ENCODE measurements around the gene KIF22.
A peak's percentile ranks its signal among the peaks of the same experiment; 100 is the strongest.
"Not testable (repeated sequence)": the region's sequence is repeated elsewhere in the genome, so short reads cannot be mapped to it uniquely, and the experiment has no call there.

The KIF22 gene

DNA sequence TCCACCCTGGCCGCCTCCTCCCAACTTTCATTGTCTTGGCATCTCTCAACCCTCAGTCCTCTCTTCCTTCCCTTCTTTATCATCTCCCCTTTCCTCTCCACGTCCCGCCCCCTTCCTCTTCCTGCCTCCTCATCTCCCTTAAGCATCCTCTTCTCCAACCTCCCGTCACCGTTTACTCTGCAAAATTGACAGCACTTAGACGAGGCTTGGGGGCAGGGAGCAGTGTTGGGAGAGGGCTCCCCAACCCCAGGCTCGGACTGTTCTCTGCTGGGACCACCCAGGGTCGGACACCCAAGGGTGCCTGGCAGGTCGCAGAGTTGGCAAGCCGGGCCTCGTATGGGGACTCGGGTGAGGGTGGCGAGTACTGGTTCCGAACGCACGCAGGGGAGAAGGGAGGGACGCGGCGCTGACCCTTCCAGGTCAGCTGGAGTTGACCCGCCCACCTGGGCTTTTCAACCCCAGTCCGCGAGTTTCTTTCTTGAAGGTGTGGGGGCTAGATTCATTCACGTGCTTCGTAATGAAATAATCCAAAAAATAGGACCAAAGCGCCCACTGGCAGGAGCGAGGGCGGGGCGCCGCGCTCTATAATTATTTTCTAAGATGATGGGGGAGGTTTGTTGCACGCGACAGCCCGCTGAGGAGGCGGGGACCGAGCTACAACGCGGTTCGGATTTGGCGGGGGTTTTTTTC is 24.6 kb downstream of the KIF22 start:
- DNase-seq (ENCODE audit: low read depth) = no peak

DNA sequence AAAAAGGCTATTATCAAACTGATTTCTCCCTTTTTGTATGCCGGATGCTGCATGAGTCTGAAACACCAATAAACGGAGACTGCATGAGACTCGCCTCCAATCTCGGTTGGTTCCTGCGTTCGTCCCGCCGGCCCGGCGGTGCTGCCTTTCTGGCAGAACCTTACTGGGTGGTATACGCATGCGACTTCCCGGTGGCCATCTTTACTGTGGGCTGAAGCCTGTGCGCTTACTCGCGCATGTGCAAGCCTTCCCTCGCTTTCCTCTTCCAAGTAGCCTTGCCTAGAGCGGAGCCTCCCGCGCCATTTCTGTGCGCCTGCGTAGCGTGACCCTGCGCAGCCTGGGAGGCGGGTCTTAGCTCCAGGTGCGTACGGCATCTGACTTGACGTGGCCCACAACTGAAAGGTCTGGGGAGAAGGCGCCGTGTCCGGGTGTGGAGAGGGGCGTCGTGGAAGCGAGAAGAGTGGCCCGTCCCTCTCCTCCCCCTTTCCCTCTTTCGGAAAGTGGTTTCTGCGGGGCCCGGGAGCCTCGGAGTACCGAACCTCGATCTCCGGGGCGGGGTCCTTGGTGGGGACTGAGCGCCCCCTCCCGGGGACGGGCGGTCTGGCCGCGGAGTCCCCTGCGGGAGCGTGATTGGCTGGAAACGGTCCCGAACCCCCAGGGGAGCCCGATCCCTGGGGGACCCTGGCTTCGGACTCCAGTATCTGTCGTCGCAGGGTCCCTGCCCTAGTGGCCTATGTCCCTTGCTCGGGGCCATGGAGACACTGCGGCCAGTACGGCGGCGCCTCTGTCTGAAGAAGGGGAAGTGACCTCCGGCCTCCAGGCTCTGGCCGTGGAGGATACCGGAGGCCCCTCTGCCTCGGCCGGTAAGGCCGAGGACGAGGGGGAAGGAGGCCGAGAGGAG is 25.5 kb downstream of the KIF22 start, which contains the start of gene PAGR1:
Gene PAGR1, plus strand, starts transcription at position 360 of the 901 bp plus-strand sequence. Its CDS starts 374 bp downstream, at position 734.
- peak; percentile 99 for DNase-seq (ENCODE audit: low read depth)

DNA sequence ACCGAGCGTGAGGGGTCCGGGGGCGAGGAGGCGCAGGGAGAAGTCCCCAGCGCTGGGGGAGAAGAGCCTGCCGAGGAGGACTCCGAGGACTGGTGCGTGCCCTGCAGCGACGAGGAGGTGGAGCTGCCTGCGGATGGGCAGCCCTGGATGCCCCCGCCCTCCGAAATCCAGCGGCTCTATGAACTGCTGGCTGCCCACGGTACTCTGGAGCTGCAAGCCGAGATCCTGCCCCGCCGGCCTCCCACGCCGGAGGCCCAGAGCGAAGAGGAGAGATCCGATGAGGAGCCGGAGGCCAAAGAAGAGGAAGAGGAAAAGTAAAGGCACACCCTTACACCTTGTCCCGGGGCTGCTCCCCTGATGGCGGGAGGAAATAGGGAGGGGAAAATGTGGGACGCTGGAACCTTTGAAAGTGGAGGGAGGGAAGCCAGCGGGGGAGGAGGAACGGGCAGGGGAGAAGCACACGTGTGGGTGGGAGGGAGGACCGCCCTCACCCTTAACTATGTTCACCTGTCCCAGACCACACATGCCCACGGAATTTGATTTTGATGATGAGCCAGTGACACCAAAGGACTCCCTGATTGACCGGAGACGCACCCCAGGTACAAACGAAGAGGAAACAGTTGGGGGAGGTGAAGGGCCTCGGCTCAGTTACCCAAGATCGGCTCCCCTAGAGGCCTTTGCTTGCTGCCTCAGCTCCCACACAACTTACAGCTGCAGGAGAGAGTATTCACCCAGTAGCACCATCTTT is 26.3 kb downstream of the KIF22 start:
- peak; percentile 52 for DNase-seq (ENCODE audit: low read depth)

DNA sequence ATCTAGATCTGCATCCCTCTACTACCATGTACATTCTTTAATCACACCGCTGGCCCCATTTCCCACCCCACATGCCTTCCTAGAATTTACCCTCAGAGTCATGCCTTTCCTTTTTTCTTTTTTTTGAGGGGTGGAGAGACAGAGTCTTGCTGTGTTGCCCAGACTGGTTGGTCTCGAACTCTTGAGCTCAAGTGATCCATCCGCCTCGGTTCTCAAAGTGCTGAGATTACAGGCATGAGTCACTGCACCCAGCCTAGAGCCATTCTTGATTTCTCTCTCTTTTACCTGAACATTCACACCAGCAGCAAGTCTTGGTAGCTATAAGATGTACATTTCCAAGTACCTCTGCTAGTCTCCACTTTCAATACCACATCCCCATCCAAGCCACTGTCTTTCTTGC is 27.5 kb downstream of the KIF22 start:
- no peak for DNase-seq (ENCODE audit: low read depth)

DNA sequence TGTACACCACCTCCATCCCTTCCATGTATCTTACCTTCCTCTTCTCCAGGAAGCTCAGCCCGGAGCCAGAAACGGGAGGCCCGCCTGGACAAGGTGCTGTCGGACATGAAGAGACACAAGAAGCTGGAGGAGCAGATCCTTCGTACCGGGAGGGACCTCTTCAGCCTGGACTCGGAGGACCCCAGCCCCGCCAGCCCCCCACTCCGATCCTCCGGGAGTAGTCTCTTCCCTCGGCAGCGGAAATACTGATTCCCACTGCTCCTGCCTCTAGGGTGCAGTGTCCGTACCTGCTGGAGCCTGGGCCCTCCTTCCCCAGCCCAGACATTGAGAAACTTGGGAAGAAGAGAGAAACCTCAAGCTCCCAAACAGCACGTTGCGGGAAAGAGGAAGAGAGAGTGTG is 29.0 kb downstream of the KIF22 start:
- no peak for DNase-seq (ENCODE audit: low read depth)

DNA sequence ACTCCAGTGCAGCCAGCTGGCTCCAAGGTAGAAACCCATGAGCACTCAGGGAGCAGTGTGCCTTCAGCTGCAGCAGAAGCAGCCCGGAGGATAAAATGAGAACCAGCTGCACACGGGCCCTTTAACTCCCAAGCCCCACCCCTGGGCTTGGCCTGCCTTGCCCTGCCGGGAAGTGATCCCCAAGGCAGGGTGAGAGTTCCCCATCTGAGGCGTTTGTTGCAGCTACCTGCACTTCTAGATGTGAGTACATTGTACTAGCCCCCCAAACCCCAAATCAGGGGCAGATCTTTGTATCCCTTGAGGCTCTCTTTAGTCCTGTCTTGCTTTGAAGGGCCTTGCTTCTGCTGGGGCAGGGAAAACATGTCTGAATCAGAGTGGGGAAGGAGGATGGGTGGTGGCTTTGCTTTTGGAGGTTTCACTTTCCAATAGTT is 29.7 kb downstream of the KIF22 start, which contains the start of gene MVP:
Gene MVP, plus strand, starts transcription at position 192 of the 431 bp plus-strand sequence. CDS start 10,088 bp downstream, outside the sequence.
- DNase-seq (ENCODE audit: low read depth) = peak; percentile 51

DNA sequence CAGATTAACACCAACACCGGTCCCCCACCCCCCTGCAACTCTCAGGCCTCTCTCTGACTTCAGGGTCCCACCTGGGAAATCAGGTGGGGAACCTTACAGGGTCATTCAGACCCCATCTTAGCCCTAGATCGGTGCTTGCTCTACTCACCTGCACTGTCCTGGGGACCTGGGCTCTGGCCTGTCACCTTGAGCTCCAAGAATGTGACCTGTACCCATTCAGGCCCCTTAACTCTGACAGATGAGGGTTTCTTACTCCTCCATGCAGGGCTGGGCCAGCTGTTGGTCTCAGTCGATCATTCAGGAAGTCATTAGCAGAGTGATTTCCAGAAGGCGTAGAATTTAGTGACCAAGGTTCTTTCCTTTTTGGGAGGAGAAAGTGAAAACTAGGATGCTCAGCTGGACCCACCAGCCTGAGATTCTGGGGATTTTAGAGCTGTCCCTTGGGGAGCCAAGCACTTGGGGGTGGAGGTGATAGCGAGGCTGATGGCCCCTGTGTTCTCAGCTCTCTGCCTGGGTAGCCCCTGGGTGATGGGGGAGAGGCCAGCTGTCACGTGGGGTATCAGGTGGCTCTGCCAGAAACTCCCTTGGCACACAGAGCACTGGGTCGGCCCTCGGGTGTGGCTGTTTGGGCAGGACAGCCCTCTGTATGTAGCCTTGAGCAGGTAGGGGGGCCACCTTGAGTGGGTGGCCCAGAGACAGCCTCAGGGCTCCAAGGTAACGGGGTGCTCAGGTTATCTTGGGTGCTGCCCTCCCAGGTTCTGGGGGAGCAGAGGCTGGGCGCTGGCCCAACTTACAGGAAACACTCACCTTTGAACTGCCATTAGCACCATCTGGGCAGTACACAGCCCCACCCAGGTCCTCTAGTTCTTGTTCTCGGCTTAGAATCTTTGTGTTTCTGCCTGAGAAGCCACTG is 30.4 kb downstream of the KIF22 start:
- DNase-seq (ENCODE audit: low read depth) = no peak

DNA sequence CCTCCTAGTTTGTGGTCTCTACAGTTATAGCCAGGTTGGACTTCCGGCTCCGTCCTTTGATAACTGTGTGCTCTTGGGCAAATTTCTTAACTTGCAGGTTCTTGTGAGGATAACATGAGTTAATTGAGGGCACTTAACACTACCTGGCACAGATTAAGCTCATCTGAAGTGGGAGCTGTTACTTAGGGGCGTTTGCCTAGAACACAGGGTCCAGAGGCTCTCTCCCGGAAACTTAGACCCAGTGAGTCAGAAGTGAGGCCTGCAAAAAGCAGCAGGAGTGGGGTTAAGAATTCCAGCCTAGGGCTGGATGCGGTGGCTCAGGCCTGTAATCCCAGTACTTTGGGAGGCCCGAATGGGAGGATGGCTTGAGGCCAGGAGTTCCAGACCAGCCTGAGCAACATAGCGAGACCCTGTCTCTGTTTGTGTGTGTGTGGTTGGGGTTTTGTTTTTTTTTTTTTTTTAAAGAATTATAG is 31.1 kb downstream of the KIF22 start:
- DNase-seq (ENCODE audit: low read depth) = no peak

DNA sequence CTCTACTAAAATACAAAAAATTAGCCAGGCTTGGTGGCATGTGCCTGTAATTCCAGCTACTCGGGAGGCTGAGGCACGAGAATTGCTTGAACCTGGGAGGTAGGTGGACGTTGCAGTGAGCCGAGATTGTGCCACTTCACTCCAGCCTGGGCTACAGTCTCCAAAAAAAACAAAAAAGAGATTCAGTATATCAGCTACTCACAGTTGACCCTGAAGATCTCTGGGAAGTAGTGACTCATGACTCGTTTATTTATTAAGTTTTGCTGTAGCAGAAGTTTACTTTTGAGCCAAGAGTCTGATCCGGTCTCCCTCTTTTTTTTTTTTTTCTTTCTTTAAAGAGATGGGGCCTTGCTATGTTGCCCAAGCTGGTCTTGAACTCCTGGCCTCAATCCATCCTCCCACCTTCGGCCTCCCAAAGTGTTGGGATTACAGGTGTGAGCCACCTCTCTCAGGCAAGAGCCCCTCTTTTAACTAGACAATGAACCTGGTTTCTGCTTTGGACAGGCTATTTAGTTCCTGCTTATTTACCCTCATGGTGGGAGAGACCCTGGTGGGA is 34.1 kb downstream of the KIF22 start:
- no peak for DNase-seq (ENCODE audit: low read depth)

DNA sequence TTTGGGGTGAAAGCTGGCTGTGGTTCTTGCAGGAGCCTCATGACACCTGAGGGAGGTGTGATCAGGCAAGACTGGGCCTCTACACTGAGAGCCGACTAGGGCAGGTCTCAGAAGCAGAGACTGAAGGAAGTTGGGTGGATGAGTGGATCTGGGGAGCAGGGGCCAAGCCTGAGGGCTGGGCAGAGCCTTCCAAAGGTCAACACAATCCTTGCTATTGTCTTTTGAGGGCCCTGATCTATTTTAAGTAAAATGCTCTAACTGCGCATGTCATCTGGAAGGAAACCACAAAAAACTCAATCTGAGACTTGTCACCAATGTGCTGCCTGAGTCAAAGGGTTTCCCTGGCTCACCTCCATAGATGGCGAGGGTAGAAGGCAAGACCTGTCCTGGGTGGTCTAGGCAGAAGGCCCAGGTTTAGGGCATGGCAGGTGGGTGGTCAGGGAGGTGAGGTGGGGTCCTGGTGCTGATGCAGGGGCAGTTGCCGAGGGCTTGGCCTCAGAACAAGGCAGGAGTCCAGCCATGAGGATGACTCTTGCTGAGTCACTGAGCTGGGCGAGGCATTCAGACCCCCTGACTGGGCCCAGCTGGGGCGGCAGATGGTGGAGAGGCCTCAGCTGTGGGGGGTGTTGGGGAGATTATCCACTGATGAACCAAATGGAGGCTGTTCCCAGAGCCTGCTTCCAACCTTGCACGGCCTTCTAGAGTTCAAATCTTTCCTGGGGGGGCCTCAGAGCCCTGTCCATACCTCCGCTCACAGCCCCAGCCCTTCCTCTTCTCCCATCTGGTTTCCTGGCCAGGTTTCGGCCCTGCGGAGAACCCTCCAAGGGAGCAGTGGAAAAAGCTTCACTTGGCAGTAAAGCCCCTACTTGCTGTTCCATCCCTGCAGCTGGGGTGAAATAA is 34.8 kb downstream of the KIF22 start:
- DNase-seq (ENCODE audit: low read depth) = peak; percentile 52

DNA sequence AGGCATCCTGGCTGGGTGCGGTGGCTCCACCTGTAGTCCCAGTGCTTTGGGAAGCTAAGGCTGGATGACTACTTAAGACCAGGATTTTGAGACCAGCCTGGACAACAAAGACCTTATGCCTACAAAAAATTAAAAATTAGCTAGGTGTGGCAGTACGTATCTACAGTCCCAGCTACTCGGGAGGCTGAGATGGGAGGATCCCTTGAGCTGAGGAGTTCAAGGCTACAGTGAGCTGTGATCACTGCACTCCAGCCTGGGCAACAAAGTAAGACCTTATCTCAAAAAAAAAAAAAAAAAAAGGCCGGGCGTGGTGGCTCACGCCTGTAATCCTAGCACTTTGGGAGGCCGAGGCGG is 35.8 kb downstream of the KIF22 start:
- DNase-seq (ENCODE audit: low read depth) = no peak

DNA sequence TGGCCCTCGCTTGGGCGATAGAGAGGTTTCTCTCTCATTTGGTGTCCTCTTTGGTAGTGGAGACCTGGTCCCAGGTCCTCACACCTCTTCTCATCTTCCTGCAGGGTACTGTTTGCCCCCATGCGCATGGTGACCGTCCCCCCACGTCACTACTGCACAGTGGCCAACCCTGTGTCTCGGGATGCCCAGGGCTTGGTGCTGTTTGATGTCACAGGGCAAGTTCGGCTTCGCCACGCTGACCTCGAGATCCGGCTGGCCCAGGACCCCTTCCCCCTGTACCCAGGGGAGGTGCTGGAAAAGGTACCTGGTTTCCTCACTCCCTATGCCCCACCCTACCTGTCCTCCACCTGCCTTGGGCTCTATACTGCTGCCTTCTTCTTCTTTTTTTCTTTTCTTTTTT is 40.2 kb downstream of the KIF22 start:
- DNase-seq (ENCODE audit: low read depth) = no peak

DNA sequence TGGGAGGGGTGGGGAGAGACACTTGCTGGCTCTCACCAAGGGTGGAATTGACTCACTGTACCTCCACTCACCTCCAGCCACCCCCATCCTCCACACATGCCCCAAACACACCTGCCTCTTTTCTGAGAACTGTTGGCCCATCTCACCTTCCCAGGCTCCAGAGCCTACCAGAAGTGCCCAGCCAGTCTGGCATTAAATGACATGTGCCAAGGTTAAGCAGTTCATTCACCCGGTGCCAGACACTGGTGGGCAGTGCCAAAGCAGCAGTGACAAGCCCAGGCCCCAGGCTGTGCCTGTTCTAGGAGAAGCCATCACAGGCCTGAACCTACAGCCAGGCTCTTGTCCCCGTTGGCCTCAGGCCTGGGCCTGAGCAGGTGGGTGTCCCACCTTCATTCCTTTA is 40.9 kb downstream of the KIF22 start:
- no peak for DNase-seq (ENCODE audit: low read depth)

DNA sequence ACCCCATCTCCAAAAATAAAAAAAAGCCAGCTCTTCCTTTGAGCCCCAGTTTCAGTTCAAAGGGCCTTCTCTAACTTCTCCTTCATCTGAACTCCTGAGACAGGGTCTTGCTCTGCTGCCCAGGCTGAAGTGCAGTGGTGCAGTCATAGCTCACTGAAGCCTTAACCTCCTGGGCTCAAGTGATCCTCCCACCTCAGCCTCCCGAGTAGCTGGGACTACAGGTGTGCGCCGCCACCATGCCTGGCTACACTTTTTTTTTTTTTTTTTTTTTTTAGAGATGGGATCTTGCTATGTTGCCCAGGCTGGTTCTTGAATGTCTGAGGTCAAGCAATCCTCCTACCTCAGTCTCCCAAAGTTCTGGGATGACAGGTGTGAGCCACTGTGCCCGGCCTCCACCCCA is 42.7 kb downstream of the KIF22 start:
- not testable (repeated sequence) for DNase-seq (ENCODE audit: low read depth)

DNA sequence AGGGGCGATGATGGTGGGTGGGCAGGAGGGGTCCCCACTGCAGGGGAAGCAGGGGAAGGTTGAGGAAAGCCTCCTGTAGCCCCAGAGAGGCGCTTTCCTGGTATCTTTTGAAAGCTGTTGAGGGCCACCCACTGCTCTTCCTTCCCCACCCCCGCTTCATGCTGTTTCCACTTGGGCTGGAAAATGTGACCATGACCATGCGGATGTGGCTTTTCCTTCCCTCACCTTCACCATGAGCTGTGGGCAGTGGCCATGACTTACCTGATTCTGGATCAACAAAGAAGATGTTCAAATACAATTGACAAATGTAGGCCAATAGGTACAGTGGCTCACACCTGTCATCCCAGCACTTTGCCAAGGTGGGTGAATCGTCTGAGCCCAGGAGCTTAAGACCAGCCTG is 43.5 kb downstream of the KIF22 start:
- no peak for DNase-seq (ENCODE audit: low read depth)

DNA sequence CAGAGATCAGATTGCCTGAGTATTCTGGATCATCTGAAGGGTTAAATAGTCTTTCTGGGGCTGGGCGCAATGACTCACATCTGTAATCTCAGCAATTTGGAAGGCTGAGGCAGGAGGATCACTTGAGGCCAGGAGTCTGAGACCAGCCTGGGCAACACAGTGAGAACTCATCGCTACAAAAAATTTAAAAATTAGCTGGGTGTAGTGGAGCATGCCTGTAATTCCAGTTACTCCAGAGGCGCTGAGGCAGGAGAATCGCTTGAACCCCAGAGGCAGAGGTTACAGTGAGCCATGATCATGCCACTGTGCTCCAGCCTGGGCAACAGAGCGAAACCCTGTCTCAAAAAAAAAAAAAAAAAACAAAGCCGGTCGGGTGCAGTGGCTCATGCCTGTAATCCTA is 45.4 kb downstream of the KIF22 start:
- DNase-seq (ENCODE audit: low read depth) = no peak

DNA sequence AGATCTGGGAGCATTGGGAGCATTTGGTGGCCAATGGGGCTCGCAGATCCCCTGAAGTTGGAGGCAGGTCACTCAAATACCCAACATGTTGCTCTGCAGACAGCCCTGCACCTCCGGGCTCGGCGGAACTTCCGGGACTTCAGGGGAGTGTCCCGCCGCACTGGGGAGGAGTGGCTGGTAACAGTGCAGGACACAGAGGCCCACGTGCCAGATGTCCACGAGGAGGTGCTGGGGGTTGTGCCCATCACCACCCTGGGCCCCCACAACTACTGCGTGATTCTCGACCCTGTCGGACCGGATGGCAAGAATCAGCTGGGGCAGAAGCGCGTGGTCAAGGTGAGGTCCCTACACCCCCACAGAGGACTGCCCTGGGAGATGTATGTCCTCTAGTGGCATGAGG is 46.1 kb downstream of the KIF22 start:
- no peak for DNase-seq (ENCODE audit: low read depth)

DNA sequence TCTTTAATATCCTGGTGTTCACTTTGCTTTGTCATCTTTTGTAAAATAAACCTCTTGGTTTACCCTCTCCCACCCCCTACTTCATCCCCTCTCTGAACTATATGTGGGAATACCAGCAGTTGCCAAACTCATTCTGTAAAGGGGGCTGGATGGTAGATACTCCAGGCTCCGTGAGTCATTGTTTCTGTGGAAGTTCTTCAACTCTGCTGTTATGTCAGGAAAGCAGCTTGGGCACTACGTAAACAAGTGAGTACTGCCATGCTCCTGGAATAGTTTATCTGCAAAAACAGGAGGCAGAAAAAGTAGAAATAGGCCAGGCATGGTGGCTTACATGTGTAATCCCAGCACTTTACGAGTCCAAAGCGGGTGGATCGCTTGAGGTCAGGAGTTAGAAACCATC is 47.3 kb downstream of the KIF22 start:
- DNase-seq (ENCODE audit: low read depth) = no peak

DNA sequence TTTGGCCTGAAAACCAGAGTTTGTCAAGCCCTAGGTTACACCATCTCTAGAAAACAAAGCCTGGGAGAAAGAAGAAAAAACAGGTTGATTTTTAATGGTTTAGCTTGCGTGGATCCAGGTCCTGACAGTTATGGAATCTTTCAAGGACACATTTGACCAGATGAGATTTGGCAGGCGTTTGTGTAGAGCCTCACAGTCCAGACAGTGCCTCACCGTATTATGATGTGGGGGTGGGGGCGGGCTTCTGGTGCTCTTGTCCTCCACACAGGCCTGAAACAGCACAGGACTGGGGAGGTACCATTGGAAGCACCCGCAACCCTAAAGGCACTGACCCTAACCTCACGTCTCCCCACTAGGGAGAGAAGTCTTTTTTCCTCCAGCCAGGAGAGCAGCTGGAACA is 49.3 kb downstream of the KIF22 start:
- no peak for DNase-seq (ENCODE audit: low read depth)

DNA sequence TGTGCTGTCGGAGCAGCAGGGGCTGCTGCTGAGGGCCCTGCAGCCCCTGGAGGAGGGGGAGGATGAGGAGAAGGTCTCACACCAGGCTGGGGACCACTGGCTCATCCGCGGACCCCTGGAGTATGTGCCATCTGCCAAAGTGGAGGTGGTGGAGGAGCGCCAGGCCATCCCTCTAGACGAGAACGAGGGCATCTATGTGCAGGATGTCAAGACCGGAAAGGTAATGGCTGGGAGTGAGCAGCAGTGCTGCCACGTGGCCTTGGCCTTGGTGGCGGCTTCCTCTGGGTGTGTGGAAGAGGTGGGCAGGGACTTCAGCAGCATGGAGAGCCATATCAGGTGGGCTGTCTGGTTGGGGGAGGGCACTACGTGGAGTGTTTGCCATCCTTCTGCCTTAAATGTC is 49.7 kb downstream of the KIF22 start:
- DNase-seq (ENCODE audit: low read depth) = no peak

Measured in activated T-cell treated with anti-CD3 and anti-CD28 coated beads for 24 hours (primary cell).